K562 treated with DMSO at 1 percent for 12 hours (cell line): ENCODE measurements around the gene RBM15B. TPM values are rescaled to one million over a fixed set of nuclear protein-coding genes. Genes with fewer than 3 reads are reported as not detected.

ENCODE experiments used
- total RNA-seq: library from RNA; unstranded; fragments of 300-600 nt; gene quantifications from 2 replicates; pipeline ENCODE4 v1.2.3, GENCODE V29; 2022; ENCODE audit not compliant: insufficient read depth

Gene RBM15B, protein sequence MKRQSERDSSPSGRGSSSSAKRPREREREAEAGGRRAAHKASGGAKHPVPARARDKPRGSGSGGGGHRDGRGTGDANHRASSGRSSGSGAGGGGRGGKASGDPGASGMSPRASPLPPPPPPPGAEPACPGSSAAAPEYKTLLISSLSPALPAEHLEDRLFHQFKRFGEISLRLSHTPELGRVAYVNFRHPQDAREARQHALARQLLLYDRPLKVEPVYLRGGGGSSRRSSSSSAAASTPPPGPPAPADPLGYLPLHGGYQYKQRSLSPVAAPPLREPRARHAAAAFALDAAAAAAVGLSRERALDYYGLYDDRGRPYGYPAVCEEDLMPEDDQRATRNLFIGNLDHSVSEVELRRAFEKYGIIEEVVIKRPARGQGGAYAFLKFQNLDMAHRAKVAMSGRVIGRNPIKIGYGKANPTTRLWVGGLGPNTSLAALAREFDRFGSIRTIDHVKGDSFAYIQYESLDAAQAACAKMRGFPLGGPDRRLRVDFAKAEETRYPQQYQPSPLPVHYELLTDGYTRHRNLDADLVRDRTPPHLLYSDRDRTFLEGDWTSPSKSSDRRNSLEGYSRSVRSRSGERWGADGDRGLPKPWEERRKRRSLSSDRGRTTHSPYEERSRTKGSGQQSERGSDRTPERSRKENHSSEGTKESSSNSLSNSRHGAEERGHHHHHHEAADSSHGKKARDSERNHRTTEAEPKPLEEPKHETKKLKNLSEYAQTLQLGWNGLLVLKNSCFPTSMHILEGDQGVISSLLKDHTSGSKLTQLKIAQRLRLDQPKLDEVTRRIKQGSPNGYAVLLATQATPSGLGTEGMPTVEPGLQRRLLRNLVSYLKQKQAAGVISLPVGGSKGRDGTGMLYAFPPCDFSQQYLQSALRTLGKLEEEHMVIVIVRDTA
- 8.2 and 14.4 TPM in 2 replicates for total RNA-seq

DNA sequence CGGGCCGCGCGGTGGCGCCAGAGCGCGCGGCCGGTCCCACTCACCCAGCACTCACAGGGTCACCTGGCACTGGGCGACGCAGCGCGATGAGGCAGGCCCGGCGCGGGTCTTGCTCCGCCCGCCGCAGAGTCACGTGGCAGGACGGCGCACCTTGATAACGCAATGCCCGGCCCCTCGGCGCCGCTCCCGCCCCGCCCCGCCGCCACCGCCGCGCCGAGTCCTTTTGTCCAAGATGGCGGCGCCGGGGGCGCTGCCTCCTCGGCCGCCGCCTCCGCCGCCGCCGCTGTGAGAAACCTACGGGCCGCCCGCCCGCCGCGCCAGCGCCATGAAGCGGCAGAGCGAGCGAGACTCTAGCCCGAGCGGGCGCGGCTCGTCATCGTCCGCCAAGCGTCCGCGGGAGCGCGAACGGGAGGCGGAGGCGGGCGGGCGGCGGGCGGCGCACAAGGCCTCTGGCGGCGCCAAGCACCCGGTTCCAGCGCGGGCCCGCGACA, at the start of gene RBM15B:
TSS of gene RBM15B (plus strand) at position 211 of the 491 bp plus-strand sequence. CDS start at position 326, 115 bp downstream.

DNA sequence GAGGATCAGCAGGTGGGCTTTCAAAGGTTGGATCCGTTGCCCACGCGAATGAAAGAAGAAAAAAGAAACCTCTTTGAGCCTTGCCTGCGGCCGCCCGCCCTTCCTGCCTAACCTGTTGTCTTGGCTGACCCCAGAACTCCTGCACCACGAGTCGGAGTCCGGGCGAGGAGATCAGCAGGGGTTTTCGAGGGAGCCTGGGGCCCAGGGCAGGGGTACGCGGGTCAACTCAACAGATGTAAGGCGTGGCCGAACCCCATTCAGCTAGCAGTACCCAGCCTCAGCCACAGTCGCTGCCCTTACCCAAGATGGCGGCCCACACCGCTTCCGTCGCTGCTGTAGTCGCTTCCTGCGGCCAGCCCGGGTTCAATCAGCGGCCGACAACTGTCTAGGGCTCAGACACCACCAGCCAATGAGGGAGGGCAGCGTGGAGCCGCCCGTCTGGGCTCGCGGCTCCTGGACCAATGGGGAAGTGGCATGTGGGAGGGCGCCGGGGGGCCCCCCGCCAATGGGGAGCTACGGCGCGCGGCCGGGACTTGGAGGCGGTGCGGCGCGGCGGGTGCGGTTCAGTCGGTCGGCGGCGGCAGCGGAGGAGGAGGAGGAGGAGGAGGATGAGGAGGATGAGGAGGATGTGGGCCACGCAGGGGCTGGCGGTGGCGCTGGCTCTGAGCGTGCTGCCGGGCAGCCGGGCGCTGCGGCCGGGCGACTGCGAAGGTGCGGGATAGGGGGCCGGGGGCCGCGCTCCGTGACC, 6.2 kb upstream of the RBM15B start, which contains the start of gene MANF:
TSS of gene MANF (plus strand) at position 566 of the 748 bp plus-strand sequence. CDS start at position 618, 52 bp downstream.

Other genes starting within 250 kb of the RBM15B start
- gene MANF, start 6.0 kb upstream of the RBM15B start, total RNA-seq, result 52.0 and 60.6 TPM in 2 replicates
- gene DCAF1, start 108.7 kb downstream of the RBM15B start, total RNA-seq, result 3.0 and 13.0 TPM in 2 replicates
- 2.1 and 8.0 TPM in 2 replicates for gene RAD54L2, start 147.4 kb downstream of the RBM15B start, total RNA-seq